GM21447 (cell line): Measurements from ENCODE around the gene TAC1.
"Not testable (repeated sequence)": the region's sequence is repeated elsewhere in the genome, so short reads cannot be mapped to it uniquely, and the experiment has no call there.

Source experiments
- ATAC-seq: cut with Tn5 transposase; IDR thresholded peaks from one replicate; pipeline ENCODE4 v1.9.1; 2021; ENCODE audit not compliant: unreplicated experiment

Gene TAC1, protein sequence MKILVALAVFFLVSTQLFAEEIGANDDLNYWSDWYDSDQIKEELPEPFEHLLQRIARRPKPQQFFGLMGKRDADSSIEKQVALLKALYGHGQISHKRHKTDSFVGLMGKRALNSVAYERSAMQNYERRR

GRCh38 chr7:97731736-97732564 lies at the start of gene TAC1:
Gene TAC1, plus strand, starts transcription at chr7:97732086. Its CDS starts 527 bp downstream, at chr7:97732613.
- no peak for ATAC-seq

GRCh38 chr7:97685952-97686351 lies 45.9 kb upstream of the TAC1 start:
- no peak for ATAC-seq

DNA sequence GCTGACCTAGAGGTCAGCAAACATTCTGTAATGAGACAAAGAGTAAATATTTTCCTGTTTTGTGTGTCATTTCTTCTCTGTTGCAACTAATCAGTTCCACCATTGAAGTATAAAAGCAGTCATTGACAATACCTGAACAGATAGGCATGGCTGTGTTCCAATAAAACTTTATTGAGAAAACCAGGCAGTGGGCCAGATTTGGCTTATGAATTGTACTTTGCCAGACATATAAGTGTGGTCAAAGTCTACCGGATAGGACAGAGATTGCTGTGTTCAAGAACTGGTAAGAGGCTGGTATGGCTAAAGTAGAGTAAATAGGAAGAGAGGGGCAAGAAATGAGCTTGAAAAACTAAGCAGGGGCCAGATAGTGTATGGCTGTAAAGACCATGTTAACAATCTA lies 38.3 kb upstream of the TAC1 start:
- ATAC-seq = no peak

DNA sequence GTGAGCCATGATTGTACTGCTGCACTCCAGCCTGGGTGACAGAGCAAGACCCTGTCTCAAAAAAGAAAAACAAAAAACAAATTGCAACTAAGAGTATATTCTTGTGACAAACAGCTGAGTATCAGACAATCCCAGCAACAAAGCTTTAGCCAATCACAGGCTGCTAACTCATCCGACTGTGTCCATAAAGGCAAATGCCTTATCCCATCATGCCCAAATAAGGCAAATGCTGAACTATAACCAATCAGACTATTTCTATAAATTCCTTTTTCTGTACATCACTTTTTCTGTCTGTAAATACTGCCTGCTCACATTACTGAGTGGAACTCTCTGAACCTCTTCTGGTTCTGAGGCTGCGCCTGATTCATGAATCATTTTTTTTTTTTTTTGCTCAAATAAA lies 37.5 kb upstream of the TAC1 start:
- no peak for ATAC-seq

DNA sequence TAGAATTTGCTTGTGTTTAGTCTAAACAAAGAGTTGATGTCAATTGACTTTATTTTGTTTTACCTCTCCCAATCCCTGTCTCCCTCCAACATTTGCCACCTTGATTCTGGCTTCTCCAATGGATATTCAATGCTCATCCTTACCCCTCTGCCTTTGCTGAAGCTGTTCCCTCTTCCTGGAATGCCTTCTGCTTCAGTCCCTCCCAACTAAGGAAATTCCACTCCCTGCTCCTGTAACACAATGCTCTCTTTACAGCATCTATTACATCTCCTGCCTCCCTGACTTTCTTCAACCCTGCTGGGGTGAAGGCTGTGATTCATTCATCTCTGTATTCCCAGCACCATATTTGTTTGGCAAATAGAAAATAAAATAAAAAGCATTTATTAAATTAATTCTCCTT lies 34.5 kb upstream of the TAC1 start:
- no peak for ATAC-seq

GRCh38 chr7:97722386-97722785 lies 9.5 kb upstream of the TAC1 start:
- no peak for ATAC-seq

DNA sequence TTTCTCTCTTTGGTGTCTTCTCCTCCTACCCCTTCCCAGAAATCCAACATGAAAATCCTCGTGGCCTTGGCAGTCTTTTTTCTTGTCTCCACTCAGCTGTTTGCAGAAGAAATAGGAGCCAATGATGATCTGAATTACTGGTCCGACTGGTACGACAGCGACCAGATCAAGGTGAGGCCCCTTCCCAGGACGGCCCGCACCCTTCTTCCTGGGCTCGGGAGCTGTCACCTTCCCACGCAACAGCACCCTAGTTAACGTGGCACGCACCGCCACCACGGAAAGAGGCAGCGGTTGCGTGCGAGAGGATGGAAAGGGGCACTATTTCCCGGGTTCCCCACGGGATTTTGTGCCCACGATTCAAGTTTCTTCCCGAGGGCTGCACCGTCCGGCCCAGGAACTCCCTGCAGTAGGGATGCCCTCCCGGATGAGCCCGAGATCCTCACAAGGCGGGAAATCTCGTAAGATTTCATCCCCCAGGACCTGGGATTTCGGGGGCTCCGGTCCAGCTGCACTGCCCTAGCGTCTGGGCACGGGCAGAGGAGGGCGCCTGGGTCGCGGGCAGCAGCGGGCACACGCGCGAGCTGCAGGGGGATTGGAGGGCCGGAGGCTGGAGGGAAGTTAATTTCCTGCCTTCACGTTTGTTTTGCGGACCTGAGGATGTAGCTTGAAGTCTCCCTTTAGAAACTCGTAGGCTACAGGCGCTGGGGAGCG lies 834 bp downstream of the TAC1 start:
- ATAC-seq = no peak

GRCh38 chr7:97733276-97734161 lies 1.6 kb downstream of the TAC1 start:
- ATAC-seq = no peak

DNA sequence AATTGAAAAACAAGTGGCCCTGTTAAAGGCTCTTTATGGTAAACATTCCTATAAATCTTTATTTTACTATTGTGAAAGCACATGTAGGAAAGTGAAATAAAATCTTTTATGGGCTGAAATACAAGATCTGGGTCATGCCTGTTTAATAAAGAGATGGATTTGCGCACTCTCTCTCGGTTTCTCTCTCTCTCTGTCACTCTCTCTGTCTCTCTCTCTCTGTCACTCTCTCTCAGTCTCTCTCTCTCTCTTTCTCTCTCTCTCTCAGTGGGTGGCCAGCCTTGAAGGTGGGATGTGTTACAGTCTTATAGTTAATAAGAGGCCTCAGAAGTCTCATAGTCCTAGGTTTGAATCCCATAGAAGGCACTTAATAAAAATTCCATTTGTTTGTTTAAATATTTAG lies 2.4 kb downstream of the TAC1 start:
- no peak for ATAC-seq

DNA sequence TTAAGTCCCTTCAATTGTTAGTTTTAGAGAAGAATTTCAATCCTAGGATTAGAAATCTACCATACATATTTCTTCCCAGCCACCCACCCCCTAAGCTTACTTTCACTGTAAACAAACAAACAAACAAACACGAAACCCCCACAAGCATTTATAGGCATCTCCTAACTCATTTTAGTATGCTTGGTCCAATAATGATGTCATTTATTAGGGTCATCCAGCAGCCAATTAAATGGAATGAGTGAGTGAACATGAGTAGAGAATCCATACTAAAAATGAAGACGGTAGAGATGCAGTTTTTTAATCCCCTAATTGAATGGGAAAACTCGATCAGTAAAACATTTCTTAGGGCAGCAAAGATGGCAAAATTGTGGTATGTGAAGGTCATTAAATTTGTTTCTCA lies 3.2 kb downstream of the TAC1 start:
- no peak for ATAC-seq

DNA sequence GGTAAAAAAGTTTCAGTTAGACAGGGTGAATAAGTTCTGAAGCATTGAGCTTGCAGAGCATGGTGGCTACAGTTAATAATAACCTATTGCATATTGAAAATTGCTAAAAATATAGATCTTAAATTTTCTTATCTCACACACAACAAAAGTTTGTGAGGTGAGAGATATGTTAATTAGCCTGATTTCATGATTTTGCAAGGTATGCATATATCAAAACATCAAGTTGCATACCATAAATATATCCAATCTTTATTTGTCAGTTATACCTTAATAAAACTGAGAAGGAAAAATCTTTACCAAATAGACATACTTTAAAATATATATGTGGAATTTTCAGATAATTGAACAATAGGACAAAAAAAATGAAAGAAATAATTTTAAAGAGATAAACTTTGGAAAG lies 16.6 kb downstream of the TAC1 start:
- ATAC-seq = no peak

DNA sequence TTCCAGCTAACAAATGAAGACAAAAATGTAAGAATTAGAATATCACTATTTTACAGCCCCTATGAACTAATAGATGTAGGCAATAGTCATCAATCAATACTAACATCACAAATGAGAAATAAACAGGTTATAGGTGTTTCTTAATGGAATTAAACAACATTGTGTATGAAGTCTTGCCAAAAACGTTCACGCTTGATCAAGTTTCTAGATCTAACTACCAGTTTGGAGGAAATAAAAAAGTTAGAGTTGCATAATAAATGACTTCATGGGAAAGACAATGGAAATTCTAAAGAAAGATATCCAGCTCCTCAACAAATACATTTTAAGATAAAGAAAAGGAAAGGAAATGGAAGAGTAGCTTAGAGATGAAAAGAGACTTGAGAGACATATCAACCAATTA lies 19.7 kb downstream of the TAC1 start:
- no peak for ATAC-seq

GRCh38 chr7:97752215-97752614 lies 20.3 kb downstream of the TAC1 start:
- ATAC-seq = no peak

DNA sequence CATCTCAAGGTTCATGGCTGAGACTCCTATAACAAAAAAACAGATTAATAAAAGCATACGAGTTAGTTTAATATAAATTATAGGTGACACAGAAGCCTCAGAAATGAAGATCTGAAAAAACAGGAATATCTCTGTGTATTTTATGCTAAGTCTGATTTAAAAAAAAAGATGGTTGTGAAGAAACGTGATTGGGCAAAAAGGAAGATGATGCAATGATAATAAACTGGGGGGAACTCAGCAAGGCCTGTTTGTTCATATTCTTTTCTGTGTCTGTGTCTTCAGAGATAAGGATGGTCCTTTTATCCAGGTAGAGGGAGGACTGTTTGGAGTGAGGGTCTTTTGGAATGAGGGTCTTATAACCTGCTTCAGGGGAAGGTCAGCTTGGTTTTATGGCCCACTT lies 25.9 kb downstream of the TAC1 start:
- ATAC-seq = no peak

- ATAC-seq = no peak
Observed at GRCh38 chr7:97770850-97771249, 39.0 kb downstream of the TAC1 start.

DNA sequence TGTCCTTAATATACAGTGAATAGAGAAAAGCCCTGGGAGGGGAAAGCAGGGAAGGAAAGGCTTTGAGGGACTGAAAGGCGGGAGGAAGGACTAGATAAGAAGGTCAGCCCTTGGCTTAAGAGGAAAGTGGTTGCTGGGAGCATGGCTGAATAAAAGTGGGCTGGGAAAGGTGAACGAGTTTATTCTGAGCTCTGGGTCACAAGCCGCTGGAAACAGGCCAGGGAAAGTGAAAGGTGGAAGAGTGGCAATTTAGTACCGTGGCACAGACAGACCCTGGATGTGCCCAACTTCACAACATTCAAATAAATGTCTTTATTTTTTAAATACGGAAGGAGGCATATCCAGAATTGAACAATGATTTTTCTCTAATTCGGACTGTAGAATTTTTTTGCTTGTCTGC lies 39.7 kb downstream of the TAC1 start:
- ATAC-seq = no peak

DNA sequence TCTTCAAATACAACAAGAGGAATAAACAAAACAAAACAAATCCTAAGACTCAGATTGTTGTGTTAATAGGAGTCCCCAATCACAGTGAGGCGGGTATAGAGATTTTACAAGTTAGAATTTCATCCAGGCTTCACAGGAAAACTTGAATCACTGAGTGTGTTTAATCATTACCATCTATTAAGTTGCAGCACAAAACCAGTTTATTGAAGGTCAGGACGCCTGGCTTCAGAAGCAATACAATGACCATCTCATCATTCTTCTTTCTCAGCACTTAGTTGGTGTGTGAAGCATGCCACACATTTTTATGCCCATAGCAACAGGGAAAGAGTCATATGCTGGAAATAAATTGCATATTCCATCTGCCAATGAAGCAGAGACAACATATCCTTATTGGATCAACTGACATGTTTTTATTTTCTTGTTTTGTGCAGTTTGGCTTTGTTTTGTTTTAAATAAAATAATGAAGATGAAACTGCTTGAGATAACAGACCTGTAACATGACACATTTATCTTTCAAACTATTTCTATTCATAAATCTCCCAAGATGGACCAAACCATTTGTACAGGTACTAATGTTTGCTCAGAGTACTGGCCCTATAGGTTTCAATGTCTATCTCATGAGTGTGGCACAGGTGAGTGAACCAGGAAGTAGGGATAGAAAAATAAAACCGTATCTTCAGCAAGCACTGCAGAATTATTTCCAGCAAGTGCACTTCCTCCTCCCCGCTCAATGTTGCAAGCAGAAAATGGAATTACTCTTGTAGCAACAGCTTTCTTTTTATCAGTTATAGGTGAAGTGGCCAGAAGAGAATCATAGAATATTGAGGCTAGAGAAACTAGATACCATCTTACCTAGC lies 40.4 kb downstream of the TAC1 start:
- ATAC-seq = no peak

DNA sequence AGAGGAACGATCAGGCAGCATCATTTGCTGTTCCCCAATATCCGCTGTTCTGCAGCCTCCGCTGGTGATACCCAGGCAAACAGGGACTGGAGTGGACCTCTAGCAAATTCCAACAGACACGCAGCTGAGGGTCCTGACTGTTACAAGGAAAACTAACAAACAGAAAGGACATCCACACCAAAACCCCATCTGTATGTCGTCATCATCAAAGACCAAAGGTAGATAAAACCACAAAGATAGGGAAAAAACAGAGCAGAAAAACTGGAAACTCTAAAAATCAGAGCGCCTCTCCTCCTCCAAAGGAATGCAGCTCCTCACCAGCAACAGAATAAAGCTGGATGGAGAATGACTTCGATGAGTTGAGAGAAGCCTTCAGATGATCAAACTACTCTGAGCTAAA lies 54.5 kb downstream of the TAC1 start:
- ATAC-seq = not testable (repeated sequence)
